ENCODE data around the gene HOXC4. TPM values are rescaled to one million over a fixed set of nuclear protein-coding genes. Genes with fewer than 3 reads are reported as not detected.
A peak's percentile ranks its signal among the peaks of the same experiment; 100 is the strongest.

HOXC4 gene
- total and polyA plus RNA-seq, 2 experiments from 2014 or later: 2.2 to 3.1 TPM

GRCh38 chr12:54015018-54015931 lies 38.4 kb upstream of the HOXC4 start:
- Histone ChIP-seq H3K9ac (peak overlapping the region; percentile 97; the same call in 1 of the 2 replicates), H3K9me3 (ENCODE audit: low read depth) (no peaks in the 10 kb centered on the region), H3K79me2 (ENCODE audit: insufficient read depth) (peaks cover 63% of the 10 kb centered on the region), H3K4me3 (no peak overlapping the region), H3K9me2 (ENCODE audit: insufficient read depth) (no peaks in the 10 kb centered on the region), H4K20me1 (ENCODE audit: insufficient read depth) (no peaks in the 10 kb centered on the region), H3K4me1 (ENCODE audit: insufficient read depth) (peaks cover 33% of the 10 kb centered on the region), H3K27ac (peak overlapping the region; percentile 99; the same call in 1 of the 2 replicates), H3F3A (ENCODE audit: insufficient read depth) (peaks cover 14% of the 10 kb centered on the region; the same call in 1 of the 2 replicates), H3K27me3 (replicated peaks; ENCODE audit: insufficient read depth) (no peaks in the 10 kb centered on the region), H2AFZ (peak overlapping the region; percentile 70), H3K4me2 (ENCODE audit: unreplicated experiment) (peak overlapping the region; percentile 42), H3K36me3 (ENCODE audit: low read depth) (no peaks in the 10 kb centered on the region)
- TF ChIP-seq EZH2phosphoT487 (IDR thresholded peaks at IDR 0.05; ENCODE audit: insufficient read depth, low read depth) (no peak), EZH2 (IDR thresholded peaks at IDR 0.05; ENCODE audit: insufficient read depth, poor library complexity, severe bottlenecking) (no peak)
- WGBS, 2 experiments (ENCODE audit: low coverage in 1 of 2, low lambda C conversion rate in 2 of 2, missing lambda C conversion rate in 2 of 2): 92 to 93% methylated on average over 23 of the region's 23 CpGs
- in situ Hi-C loops (cut with MboI): no loop called here
- no peak for DNase-seq

- in situ Hi-C loops (cut with MboI): no loop called here
- H3K9me3 ChIP-seq (ENCODE audit: low read depth): no peaks in the 10 kb centered on the region
Measured at GRCh38 chr12:54016051-54016450, 37.6 kb upstream of the HOXC4 start.

GRCh38 chr12:54016478-54016964 lies 37.1 kb upstream of the HOXC4 start:
- WGBS, 2 experiments (ENCODE audit: low coverage in 1 of 2, low lambda C conversion rate in 2 of 2, missing lambda C conversion rate in 2 of 2): 0 to 2% methylated on average over 20 to 25 of the region's 25 CpGs
- Histone ChIP-seq H3K4me1 (ENCODE audit: insufficient read depth) (peaks cover 44% of the 10 kb centered on the region), H3F3A (ENCODE audit: insufficient read depth) (peaks cover 20% of the 10 kb centered on the region; the same call in 1 of the 2 replicates), H3K36me3 (ENCODE audit: low read depth) (no peaks in the 10 kb centered on the region), H3K9ac (peak overlapping the region; percentile 97), H3K4me3 (peak overlapping the region; percentile 78), H3K79me2 (ENCODE audit: insufficient read depth) (peaks cover 63% of the 10 kb centered on the region), H4K20me1 (ENCODE audit: insufficient read depth) (no peaks in the 10 kb centered on the region), H3K27me3 (replicated peaks; ENCODE audit: insufficient read depth) (no peaks in the 10 kb centered on the region), H2AFZ (peak overlapping the region; percentile 70), H3K9me2 (ENCODE audit: insufficient read depth) (no peaks in the 10 kb centered on the region), H3K27ac (peak overlapping the region; percentile 99), H3K4me2 (ENCODE audit: unreplicated experiment) (peak overlapping the region; percentile 85), H3K9me3 (ENCODE audit: low read depth) (no peaks in the 10 kb centered on the region)
- no peak for TF ChIP-seq EZH2 (IDR thresholded peaks at IDR 0.05; ENCODE audit: insufficient read depth, poor library complexity, severe bottlenecking)
- no peak for TF ChIP-seq EZH2phosphoT487 (IDR thresholded peaks at IDR 0.05; ENCODE audit: insufficient read depth, low read depth)
- peak; percentile 95 for DNase-seq
- in situ Hi-C loops (cut with MboI): no loop called here

More at GRCh38 chr12:54016051-54016450, 37.6 kb upstream of the HOXC4 start:
- Histone ChIP-seq H3K27ac (peak overlapping the region; percentile 99), H3F3A (ENCODE audit: insufficient read depth) (peaks cover 20% of the 10 kb centered on the region; the same call in 1 of the 2 replicates), H3K4me2 (ENCODE audit: unreplicated experiment) (peak overlapping the region; percentile 79), H3K9ac (peak overlapping the region; percentile 97), H3K27me3 (replicated peaks; ENCODE audit: insufficient read depth) (no peaks in the 10 kb centered on the region), H3K4me3 (peak overlapping the region; percentile 78), H3K9me2 (ENCODE audit: insufficient read depth) (no peaks in the 10 kb centered on the region), H3K36me3 (ENCODE audit: low read depth) (no peaks in the 10 kb centered on the region), H2AFZ (peak overlapping the region; percentile 70), H3K79me2 (ENCODE audit: insufficient read depth) (peaks cover 63% of the 10 kb centered on the region), H3K4me1 (ENCODE audit: insufficient read depth) (peaks cover 39% of the 10 kb centered on the region), H4K20me1 (ENCODE audit: insufficient read depth) (no peaks in the 10 kb centered on the region)
- DNase-seq: no peak
- TF ChIP-seq EZH2 (IDR thresholded peaks at IDR 0.05; ENCODE audit: insufficient read depth, poor library complexity, severe bottlenecking): no peak
- no peak for TF ChIP-seq EZH2phosphoT487 (IDR thresholded peaks at IDR 0.05; ENCODE audit: insufficient read depth, low read depth)
- 58 to 65% methylated on average over 3 of the region's 3 CpGs for WGBS, 2 experiments (ENCODE audit: low coverage in 1 of 2, low lambda C conversion rate in 2 of 2, missing lambda C conversion rate in 2 of 2)

GRCh38 chr12:54017027-54017788 lies 36.4 kb upstream of the HOXC4 start:
- Histone ChIP-seq H3K27ac (peak overlapping the region; percentile 99), H3K79me2 (ENCODE audit: insufficient read depth) (peaks cover 63% of the 10 kb centered on the region), H3K9me3 (ENCODE audit: low read depth) (no peaks in the 10 kb centered on the region), H3K27me3 (replicated peaks; ENCODE audit: insufficient read depth) (no peaks in the 10 kb centered on the region), H2AFZ (peak overlapping the region; percentile 47), H3K4me2 (ENCODE audit: unreplicated experiment) (peak overlapping the region; percentile 85), H3K9me2 (ENCODE audit: insufficient read depth) (no peaks in the 10 kb centered on the region), H3K4me1 (ENCODE audit: insufficient read depth) (peaks cover 47% of the 10 kb centered on the region), H3K4me3 (peak overlapping the region; percentile 78), H3K36me3 (ENCODE audit: low read depth) (no peaks in the 10 kb centered on the region), H3F3A (ENCODE audit: insufficient read depth) (peaks cover 17% of the 10 kb centered on the region; the same call in 1 of the 2 replicates), H4K20me1 (ENCODE audit: insufficient read depth) (no peaks in the 10 kb centered on the region), H3K9ac (peak overlapping the region; percentile 97)
- peak; percentile 71 for DNase-seq
- TF ChIP-seq EZH2 (IDR thresholded peaks at IDR 0.05; ENCODE audit: insufficient read depth, poor library complexity, severe bottlenecking): no peak
- no peak for TF ChIP-seq EZH2phosphoT487 (IDR thresholded peaks at IDR 0.05; ENCODE audit: insufficient read depth, low read depth)
- in situ Hi-C loops (cut with MboI): no loop called here
- 1% methylated on average over 18 to 24 of the region's 24 CpGs for WGBS, 2 experiments (ENCODE audit: low coverage in 1 of 2, low lambda C conversion rate in 2 of 2, missing lambda C conversion rate in 2 of 2)

Measured in GM23248 (cell line).